Keratinocyte (primary cell): ENCODE measurements around the gene OPTC.

Experiments used
- EZH2 ChIP-seq: IDR thresholded peaks from one replicate; pipeline ENCODE4 v1.6.1; 2012; ENCODE audit warnings: inconsistent platforms, mild to moderate bottlenecking, low read length, moderate library complexity
- TF ChIP-seq, protein P1 (sequence below), 3 experiments: IDR thresholded peaks in 1 of 3; conservative IDR thresholded peaks in 1 of 3; optimal IDR thresholded peaks in 1 of 3; 2 replicates in 2 of 3; 3 replicates in 1 of 3; pipeline versions ENCODE3 to v1.5.1; 2011; ENCODE audit warnings: low read length in 3 of 3, mild to moderate bottlenecking in 3 of 3, moderate library complexity in 2 of 3, control low read depth in 1 of 3, inconsistent platforms in 1 of 3; ENCODE audit not compliant: insufficient read depth in 2 of 3; ENCODE audit errors: extremely low read depth in 1 of 3

DNA sequence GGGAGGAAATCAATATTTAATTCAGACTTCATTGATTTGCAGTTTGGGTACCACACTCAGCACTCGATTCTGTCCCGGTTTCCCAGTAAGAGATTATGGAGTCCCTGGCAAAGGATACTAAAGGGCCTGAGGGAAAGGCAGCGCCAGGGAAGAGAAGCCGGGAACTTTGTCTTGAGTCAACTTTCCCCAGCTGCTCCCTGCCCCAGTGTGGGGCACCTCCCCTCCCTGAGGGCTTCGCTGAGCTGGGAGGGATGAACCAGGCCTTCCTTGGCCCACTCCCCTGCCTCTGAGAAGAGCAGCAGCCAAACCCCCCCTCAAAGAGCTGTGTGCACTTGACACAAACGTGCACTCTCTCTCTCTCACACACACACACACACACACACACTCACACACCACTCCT, 32.6 kb downstream of the OPTC start:
- TF ChIP-seq, protein P1, sequence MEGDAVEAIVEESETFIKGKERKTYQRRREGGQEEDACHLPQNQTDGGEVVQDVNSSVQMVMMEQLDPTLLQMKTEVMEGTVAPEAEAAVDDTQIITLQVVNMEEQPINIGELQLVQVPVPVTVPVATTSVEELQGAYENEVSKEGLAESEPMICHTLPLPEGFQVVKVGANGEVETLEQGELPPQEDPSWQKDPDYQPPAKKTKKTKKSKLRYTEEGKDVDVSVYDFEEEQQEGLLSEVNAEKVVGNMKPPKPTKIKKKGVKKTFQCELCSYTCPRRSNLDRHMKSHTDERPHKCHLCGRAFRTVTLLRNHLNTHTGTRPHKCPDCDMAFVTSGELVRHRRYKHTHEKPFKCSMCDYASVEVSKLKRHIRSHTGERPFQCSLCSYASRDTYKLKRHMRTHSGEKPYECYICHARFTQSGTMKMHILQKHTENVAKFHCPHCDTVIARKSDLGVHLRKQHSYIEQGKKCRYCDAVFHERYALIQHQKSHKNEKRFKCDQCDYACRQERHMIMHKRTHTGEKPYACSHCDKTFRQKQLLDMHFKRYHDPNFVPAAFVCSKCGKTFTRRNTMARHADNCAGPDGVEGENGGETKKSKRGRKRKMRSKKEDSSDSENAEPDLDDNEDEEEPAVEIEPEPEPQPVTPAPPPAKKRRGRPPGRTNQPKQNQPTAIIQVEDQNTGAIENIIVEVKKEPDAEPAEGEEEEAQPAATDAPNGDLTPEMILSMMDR (optimal IDR thresholded peaks at IDR 0.05 in 1 of 3, IDR thresholded peaks at IDR 0.05 in 1 of 3, conservative IDR thresholded peaks at IDR 0.05 in 1 of 3; ENCODE audit: extremely low read depth in 1 of 3, insufficient read depth in 2 of 3, low read length in 3 of 3), result no peak
- no peak for TF ChIP-seq EZH2
